ENCODE results near the gene RGPD5.
"Not testable (repeated sequence)": the region's sequence is repeated elsewhere in the genome, so short reads cannot be mapped to it uniquely, and the experiment has no call there.

GRCh38 chr2:109766074-109766473 is 28.0 kb upstream of the RGPD5 start:
- TF ChIP-seq POLR2A (IDR thresholded peaks at IDR 0.05), result not testable (repeated sequence)
- TF ChIP-seq, protein P1, sequence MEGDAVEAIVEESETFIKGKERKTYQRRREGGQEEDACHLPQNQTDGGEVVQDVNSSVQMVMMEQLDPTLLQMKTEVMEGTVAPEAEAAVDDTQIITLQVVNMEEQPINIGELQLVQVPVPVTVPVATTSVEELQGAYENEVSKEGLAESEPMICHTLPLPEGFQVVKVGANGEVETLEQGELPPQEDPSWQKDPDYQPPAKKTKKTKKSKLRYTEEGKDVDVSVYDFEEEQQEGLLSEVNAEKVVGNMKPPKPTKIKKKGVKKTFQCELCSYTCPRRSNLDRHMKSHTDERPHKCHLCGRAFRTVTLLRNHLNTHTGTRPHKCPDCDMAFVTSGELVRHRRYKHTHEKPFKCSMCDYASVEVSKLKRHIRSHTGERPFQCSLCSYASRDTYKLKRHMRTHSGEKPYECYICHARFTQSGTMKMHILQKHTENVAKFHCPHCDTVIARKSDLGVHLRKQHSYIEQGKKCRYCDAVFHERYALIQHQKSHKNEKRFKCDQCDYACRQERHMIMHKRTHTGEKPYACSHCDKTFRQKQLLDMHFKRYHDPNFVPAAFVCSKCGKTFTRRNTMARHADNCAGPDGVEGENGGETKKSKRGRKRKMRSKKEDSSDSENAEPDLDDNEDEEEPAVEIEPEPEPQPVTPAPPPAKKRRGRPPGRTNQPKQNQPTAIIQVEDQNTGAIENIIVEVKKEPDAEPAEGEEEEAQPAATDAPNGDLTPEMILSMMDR (IDR thresholded peaks at IDR 0.05), result not testable (repeated sequence)

Data from stomach (tissue), 4 donors.